Liver (tissue), 9 donors: ENCODE results near the gene CCDC106. TPM values are rescaled to one million over a fixed set of nuclear protein-coding genes. Genes with fewer than 3 reads are reported as not detected.

Experiments used
- DNase-seq: peaks from one replicate; pipeline ENCODE4 v3.0.0-alpha.2; 2017; ENCODE audit warnings: low spot score
- H3K27ac ChIP-seq, 2 donors: one replicate each; pipeline ENCODE4 v1.7.0; 2013; ENCODE audit warnings: inconsistent platforms in 2 of 2, low read length in 2 of 2, control low read depth in 1 of 2, low read depth in 1 of 2, mild to moderate bottlenecking in 1 of 2
- H3K27me3 ChIP-seq, 4 donors: one replicate each; pipeline versions ENCODE4 v1.6.1 to v1.7.0; 2013; ENCODE audit warnings: low read length in 3 of 4, inconsistent platforms in 1 of 4, mild to moderate bottlenecking in 1 of 4, moderate library complexity in 1 of 4; ENCODE audit not compliant: control insufficient read depth in 4 of 4, insufficient read depth in 4 of 4
- H3K36me3 ChIP-seq, 4 donors: one replicate each; pipeline versions ENCODE4 v1.6.1 to v1.7.0; 2013; ENCODE audit warnings: low read length in 3 of 4, mild to moderate bottlenecking in 3 of 4, low read depth in 1 of 4, moderate library complexity in 1 of 4; ENCODE audit not compliant: control insufficient read depth in 4 of 4, insufficient read depth in 3 of 4
- H3K4me1 ChIP-seq, 4 donors: one replicate each; pipeline versions ENCODE4 v1.6.1 to v1.7.0; 2013; ENCODE audit warnings: low read length in 3 of 4, mild to moderate bottlenecking in 3 of 4, moderate library complexity in 1 of 4; ENCODE audit not compliant: control insufficient read depth in 4 of 4, insufficient read depth in 4 of 4
- H3K4me3 ChIP-seq, 3 donors: one replicate each; pipeline versions ENCODE4 v1.6.1 to v1.7.0; 2013; ENCODE audit warnings: low read length in 3 of 3, control low read depth in 1 of 3, low read depth in 1 of 3, mild to moderate bottlenecking in 1 of 3
- H3K9ac ChIP-seq, 2 donors: one replicate each; pipeline ENCODE4 v1.7.0; 2013; ENCODE audit warnings: low read length in 2 of 2, mild to moderate bottlenecking in 2 of 2, moderate library complexity in 2 of 2, control low read depth in 1 of 2, low read depth in 1 of 2
- H3K9me3 ChIP-seq, 4 donors: one replicate each; pipeline versions ENCODE4 v1.6.1 to v1.7.0; 2013; ENCODE audit warnings: low read length in 3 of 4; ENCODE audit not compliant: control insufficient read depth in 4 of 4
- EGR1 ChIP-seq, 2 donors: IDR thresholded peaks; 2 replicates each; pipeline ENCODE4 v1.6.1; 2016 to 2018; ENCODE audit warnings: antibody characterized with exemption in 2 of 2, low read depth in 2 of 2
- FOXA1 ChIP-seq: IDR thresholded peaks from 2 replicates; pipeline ENCODE4 v1.6.1; 2016; ENCODE audit warnings: antibody characterized with exemption
- GABPA ChIP-seq, 2 donors: IDR thresholded peaks in 1 of 2; conservative IDR thresholded peaks in 1 of 2; 2 replicates each; pipeline ENCODE4 v1.6.1; 2016; ENCODE audit warnings: antibody characterized with exemption in 2 of 2, mild to moderate bottlenecking in 1 of 2, moderate library complexity in 1 of 2
- HNF4A ChIP-seq, 2 donors: conservative IDR thresholded peaks; 2 replicates each; pipeline ENCODE4 v1.6.1; 2016; ENCODE audit warnings: antibody characterized with exemption in 2 of 2, mild to moderate bottlenecking in 2 of 2
- HNF4G ChIP-seq: IDR thresholded peaks from 2 replicates; pipeline ENCODE4 v1.6.1; 2016; ENCODE audit warnings: antibody characterized with exemption
- JUND ChIP-seq, 2 donors: IDR thresholded peaks; 2 replicates each; pipeline ENCODE4 v1.6.1; 2016; ENCODE audit warnings: antibody characterized with exemption in 2 of 2
- NR2F2 ChIP-seq: IDR thresholded peaks from 2 replicates; pipeline ENCODE4 v1.6.1; 2016; ENCODE audit warnings: antibody characterized with exemption
- RXRA ChIP-seq, 2 donors: IDR thresholded peaks; 2 replicates each; pipeline ENCODE4 v1.6.1; 2017 to 2018; ENCODE audit warnings: antibody characterized with exemption in 2 of 2, mild to moderate bottlenecking in 1 of 2
- TAF1 ChIP-seq: conservative IDR thresholded peaks from 2 replicates; pipeline ENCODE4 v1.6.1; 2016; ENCODE audit warnings: antibody characterized with exemption, mild to moderate bottlenecking
- YY1 ChIP-seq: IDR thresholded peaks from 2 replicates; pipeline ENCODE4 v1.6.1; 2016; ENCODE audit warnings: antibody characterized with exemption, mild to moderate bottlenecking
- WGBS: extraction: QIAGEN DNeasy Blood & Tissue Kit; methylation state at CpG from one replicate; pipeline ENCODE4 v1.1.7; 2013; 5-methylcytosine and 5-hydroxymethylcytosine counted together
- polyA plus RNA-seq, 2 donors: library from polyadenylated mRNA; stranded (reverse) in 1 of 2; unstranded in 1 of 2; fragments of 200-250 nt in 1 of 2; fragments of >200 nt in 1 of 2; fragmentation: Nextera tagmentation in 1 of 2; extraction: Ambion mirVana in 1 of 2; gene quantifications; one replicate each; pipeline versions ENCODE4 v1.2.1 to v1.2.3, GENCODE V29; 2013 to 2015
- total RNA-seq, 2 donors: library from RNA; depleted of rRNA; stranded (reverse); fragments of >200 nt; gene quantifications; one replicate each; pipeline ENCODE4 v1.2.3, GENCODE V29; 2014
- TF ChIP-seq, protein P1 (sequence below): IDR thresholded peaks from 2 replicates; pipeline ENCODE4 v1.6.1; 2016; ENCODE audit warnings: antibody characterized with exemption
- TF ChIP-seq, protein P2 (sequence below): fragments of 150-350 bp; IDR thresholded peaks from 2 replicates; pipeline ENCODE4 v1.5.1; 2017; ENCODE audit warnings: improper control_type of control experiment, low read depth, low read length; ENCODE audit not compliant: missing input control
- TF ChIP-seq, protein P3 (sequence below): IDR thresholded peaks from 2 replicates; pipeline ENCODE4 v1.6.1; 2016; ENCODE audit warnings: antibody characterized with exemption, mild to moderate bottlenecking
- TF ChIP-seq, protein P4 (sequence below): IDR thresholded peaks from 2 replicates; pipeline ENCODE4 v1.6.1; 2016; ENCODE audit warnings: antibody characterized with exemption
- TF ChIP-seq, protein P5 (sequence below): IDR thresholded peaks from 2 replicates; pipeline ENCODE4 v1.6.1; 2016; ENCODE audit warnings: antibody characterized with exemption
- donor health status: healthy.
- donor health status: healthy.
- donor health status: healthy.
- donor health status: healthy.
- donor health status: healthy.

The CCDC106 gene
- total and polyA plus RNA-seq, 4 donors = 3.6 to 13.5 (median 5.9) TPM

DNA sequence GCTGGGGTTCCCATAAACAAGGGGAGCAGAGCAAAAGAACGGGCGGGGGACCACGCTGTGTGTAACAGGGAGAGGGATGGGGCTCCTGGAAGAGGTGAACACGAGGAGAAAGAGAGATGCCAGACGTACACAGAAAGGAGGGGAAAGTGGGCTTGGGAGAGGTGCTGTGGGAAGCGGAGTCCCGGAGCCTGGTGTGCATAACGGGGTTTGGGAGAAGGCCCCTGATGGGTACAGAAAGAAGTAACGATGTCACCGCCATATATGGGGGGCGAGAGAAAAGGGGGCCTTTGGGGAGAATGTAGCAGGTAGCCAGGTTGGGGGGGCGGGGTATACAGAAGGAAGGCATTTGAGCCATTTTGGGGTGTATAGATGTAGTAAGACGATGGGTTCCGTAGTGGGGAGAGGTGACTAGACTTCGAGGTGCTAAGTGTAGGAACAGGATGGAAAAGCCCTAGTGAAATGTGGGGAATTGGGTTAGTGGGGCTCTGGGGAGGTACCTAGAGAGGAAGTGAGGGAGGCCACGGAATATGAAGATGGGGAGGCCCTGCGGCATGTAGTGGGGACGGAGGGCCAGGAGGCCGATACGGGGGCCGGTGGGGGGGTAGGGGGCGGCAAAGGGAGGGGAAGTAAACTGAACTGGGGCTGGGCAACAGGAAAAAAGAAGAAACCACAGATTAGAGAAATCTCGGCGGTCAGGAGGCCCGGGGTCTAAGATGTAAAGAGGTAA lies 6.4 kb upstream of the CCDC106 start:
- Histone ChIP-seq H3K36me3 (peaks cover 0 to 9% (median under 1%) of the 10 kb centered on the region in 4 donors), H3K4me3 (peak overlapping the region; percentile 65 to 86 (median 79)), H3K4me1 (peaks cover 18 to 70% (median 51%) of the 10 kb centered on the region in 4 donors), H3K9me3 (no peaks in the 10 kb centered on the region), H3K27me3 (no peaks in the 10 kb centered on the region), H3K27ac (peak overlapping the region; percentile 83 to 91), H3K9ac (peak overlapping the region; percentile 58 to 84)
- no peak for DNase-seq
- WGBS = 1% methylated on average over 25 of the region's 25 CpGs
- TF ChIP-seq JUND (IDR thresholded peaks at IDR 0.05) (no peak), HNF4G (no peak), GABPA (IDR thresholded peaks at IDR 0.05 in 1 of 2, conservative IDR thresholded peaks at IDR 0.05 in 1 of 2) (no peak), YY1 (no peak), HNF4A (conservative IDR thresholded peaks at IDR 0.05) (no peak), EGR1 (IDR thresholded peaks at IDR 0.05; ENCODE audit: low read depth in 2 of 2) (no peak)
- TF ChIP-seq, protein P1, sequence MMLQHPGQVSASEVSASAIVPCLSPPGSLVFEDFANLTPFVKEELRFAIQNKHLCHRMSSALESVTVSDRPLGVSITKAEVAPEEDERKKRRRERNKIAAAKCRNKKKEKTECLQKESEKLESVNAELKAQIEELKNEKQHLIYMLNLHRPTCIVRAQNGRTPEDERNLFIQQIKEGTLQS = no peak
- TF ChIP-seq, protein P2, sequence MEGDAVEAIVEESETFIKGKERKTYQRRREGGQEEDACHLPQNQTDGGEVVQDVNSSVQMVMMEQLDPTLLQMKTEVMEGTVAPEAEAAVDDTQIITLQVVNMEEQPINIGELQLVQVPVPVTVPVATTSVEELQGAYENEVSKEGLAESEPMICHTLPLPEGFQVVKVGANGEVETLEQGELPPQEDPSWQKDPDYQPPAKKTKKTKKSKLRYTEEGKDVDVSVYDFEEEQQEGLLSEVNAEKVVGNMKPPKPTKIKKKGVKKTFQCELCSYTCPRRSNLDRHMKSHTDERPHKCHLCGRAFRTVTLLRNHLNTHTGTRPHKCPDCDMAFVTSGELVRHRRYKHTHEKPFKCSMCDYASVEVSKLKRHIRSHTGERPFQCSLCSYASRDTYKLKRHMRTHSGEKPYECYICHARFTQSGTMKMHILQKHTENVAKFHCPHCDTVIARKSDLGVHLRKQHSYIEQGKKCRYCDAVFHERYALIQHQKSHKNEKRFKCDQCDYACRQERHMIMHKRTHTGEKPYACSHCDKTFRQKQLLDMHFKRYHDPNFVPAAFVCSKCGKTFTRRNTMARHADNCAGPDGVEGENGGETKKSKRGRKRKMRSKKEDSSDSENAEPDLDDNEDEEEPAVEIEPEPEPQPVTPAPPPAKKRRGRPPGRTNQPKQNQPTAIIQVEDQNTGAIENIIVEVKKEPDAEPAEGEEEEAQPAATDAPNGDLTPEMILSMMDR = no peak
- TF ChIP-seq, protein P3, sequence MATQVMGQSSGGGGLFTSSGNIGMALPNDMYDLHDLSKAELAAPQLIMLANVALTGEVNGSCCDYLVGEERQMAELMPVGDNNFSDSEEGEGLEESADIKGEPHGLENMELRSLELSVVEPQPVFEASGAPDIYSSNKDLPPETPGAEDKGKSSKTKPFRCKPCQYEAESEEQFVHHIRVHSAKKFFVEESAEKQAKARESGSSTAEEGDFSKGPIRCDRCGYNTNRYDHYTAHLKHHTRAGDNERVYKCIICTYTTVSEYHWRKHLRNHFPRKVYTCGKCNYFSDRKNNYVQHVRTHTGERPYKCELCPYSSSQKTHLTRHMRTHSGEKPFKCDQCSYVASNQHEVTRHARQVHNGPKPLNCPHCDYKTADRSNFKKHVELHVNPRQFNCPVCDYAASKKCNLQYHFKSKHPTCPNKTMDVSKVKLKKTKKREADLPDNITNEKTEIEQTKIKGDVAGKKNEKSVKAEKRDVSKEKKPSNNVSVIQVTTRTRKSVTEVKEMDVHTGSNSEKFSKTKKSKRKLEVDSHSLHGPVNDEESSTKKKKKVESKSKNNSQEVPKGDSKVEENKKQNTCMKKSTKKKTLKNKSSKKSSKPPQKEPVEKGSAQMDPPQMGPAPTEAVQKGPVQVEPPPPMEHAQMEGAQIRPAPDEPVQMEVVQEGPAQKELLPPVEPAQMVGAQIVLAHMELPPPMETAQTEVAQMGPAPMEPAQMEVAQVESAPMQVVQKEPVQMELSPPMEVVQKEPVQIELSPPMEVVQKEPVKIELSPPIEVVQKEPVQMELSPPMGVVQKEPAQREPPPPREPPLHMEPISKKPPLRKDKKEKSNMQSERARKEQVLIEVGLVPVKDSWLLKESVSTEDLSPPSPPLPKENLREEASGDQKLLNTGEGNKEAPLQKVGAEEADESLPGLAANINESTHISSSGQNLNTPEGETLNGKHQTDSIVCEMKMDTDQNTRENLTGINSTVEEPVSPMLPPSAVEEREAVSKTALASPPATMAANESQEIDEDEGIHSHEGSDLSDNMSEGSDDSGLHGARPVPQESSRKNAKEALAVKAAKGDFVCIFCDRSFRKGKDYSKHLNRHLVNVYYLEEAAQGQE = no peak

DNA sequence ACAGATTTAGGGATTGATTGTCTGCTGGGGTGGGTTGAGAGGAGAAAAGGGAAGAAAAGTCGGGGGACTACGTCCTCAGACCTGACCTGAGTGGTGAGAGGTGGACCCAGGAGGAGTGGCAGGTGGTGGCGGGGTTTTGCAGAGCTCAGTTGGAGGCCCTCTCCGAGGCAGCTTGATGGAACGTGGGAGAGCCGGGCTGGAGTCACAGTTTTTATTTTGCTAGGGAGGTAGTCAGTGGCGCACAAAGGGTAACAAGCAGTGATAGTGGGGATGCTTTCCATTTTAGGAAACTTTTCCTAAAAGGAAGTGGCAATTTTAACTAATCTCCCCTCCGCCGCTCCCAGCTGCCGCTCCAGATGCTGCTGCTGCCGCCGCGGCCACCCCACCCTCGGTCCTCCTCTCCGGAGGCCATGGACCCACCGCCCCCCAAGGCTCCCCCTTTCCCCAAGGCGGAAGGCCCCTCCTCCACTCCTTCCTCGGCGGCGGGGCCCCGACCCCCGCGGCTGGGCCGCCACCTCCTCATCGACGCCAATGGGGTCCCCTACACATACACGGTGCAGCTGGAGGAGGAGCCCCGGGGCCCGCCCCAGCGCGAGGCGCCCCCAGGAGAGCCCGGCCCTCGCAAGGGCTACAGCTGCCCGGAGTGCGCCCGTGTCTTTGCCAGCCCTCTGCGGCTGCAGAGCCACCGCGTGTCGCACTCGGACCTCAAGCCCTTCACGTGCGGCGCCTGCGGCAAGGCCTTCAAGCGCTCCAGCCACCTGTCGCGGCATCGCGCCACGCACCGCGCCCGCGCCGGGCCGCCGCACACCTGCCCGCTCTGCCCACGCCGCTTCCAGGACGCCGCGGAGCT lies 5.6 kb upstream of the CCDC106 start:
- Histone ChIP-seq H3K9me3 (no peaks in the 10 kb centered on the region), H3K27ac (peak overlapping the region; percentile 75 to 91), H3K9ac (peak overlapping the region in 1 of 2 donors; percentile 20), H3K4me1 (peaks cover 17 to 71% (median 52%) of the 10 kb centered on the region in 4 donors), H3K36me3 (peaks cover 0 to 9% (median under 1%) of the 10 kb centered on the region in 4 donors), H3K27me3 (no peaks in the 10 kb centered on the region), H3K4me3 (peak overlapping the region; percentile 50 to 65 (median 52))
- 2% methylated on average over 65 of the region's 65 CpGs for WGBS
- DNase-seq = no peak
- TF ChIP-seq HNF4G (no peak), HNF4A (conservative IDR thresholded peaks at IDR 0.05) (no peak), YY1 (no peak), TAF1 (no peak), GABPA (IDR thresholded peaks at IDR 0.05 in 1 of 2, conservative IDR thresholded peaks at IDR 0.05 in 1 of 2) (no peak), FOXA1 (no peak), RXRA (IDR thresholded peaks at IDR 0.05) (no peak), NR2F2 (no peak)
- TF ChIP-seq, protein P4, sequence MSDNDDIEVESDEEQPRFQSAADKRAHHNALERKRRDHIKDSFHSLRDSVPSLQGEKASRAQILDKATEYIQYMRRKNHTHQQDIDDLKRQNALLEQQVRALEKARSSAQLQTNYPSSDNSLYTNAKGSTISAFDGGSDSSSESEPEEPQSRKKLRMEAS = no peak
- TF ChIP-seq, protein P5, sequence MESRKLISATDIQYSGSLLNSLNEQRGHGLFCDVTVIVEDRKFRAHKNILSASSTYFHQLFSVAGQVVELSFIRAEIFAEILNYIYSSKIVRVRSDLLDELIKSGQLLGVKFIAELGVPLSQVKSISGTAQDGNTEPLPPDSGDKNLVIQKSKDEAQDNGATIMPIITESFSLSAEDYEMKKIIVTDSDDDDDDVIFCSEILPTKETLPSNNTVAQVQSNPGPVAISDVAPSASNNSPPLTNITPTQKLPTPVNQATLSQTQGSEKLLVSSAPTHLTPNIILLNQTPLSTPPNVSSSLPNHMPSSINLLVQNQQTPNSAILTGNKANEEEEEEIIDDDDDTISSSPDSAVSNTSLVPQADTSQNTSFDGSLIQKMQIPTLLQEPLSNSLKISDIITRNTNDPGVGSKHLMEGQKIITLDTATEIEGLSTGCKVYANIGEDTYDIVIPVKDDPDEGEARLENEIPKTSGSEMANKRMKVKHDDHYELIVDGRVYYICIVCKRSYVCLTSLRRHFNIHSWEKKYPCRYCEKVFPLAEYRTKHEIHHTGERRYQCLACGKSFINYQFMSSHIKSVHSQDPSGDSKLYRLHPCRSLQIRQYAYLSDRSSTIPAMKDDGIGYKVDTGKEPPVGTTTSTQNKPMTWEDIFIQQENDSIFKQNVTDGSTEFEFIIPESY = no peak
- TF ChIP-seq, protein P2 = no peak
